PC-9 (cell line): ENCODE data around the gene MYOZ2.

ENCODE experiments used
- EZH2 ChIP-seq: fragments of 200-600 bp; sonication (generic); IDR thresholded peaks from 2 replicates; pipeline ENCODE4 v1.8.0; 2017; ENCODE audit warnings: antibody characterized with exemption, low read depth
- TF ChIP-seq, protein P1 (sequence below): fragments of 200-600 bp; sonication (generic); conservative IDR thresholded peaks from 2 replicates; pipeline ENCODE4 v1.6.1; 2017; ENCODE audit warnings: mixed run types, antibody characterized with exemption, mild to moderate bottlenecking, moderate library complexity

DNA sequence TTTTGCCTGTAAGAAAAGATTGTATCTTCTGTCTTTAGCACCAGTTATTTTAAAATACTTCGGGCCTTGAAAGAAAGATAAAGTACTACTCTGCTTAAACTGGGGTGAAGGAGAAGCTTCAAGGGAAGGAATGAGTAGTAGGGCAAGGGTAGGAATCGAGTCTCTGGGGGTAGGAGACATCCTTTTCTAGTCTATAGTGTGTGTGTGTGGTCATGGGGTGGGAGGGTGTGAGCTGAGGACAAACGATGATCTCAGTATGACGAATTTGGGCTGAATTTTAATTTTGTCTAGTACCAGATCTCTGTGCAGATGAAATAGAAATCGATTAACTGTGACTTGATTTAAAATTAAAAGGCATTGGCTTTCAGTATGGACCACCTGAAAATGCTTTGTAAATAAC is 3.3 kb upstream of the MYOZ2 start:
- TF ChIP-seq, protein P1, sequence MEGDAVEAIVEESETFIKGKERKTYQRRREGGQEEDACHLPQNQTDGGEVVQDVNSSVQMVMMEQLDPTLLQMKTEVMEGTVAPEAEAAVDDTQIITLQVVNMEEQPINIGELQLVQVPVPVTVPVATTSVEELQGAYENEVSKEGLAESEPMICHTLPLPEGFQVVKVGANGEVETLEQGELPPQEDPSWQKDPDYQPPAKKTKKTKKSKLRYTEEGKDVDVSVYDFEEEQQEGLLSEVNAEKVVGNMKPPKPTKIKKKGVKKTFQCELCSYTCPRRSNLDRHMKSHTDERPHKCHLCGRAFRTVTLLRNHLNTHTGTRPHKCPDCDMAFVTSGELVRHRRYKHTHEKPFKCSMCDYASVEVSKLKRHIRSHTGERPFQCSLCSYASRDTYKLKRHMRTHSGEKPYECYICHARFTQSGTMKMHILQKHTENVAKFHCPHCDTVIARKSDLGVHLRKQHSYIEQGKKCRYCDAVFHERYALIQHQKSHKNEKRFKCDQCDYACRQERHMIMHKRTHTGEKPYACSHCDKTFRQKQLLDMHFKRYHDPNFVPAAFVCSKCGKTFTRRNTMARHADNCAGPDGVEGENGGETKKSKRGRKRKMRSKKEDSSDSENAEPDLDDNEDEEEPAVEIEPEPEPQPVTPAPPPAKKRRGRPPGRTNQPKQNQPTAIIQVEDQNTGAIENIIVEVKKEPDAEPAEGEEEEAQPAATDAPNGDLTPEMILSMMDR = no peak
- TF ChIP-seq EZH2 = no peak
